Osteoblast (primary cell): ENCODE results near the gene CMIP. TPM values are rescaled to one million over a fixed set of nuclear protein-coding genes. Genes with fewer than 3 reads are reported as not detected.

Source experiments
- DNase-seq: peaks from one replicate; pipeline ENCODE4 v3.0.0; 2011; ENCODE audit warnings: low spot score, mixed read lengths; ENCODE audit not compliant: insufficient read length; ENCODE audit errors: missing footprints
- H2AFZ ChIP-seq: 2 replicates; pipeline ENCODE4 v1.6.0; 2011; ENCODE audit warnings: mild to moderate bottlenecking, low read length
- H3K27ac ChIP-seq: 2 replicates; pipeline ENCODE4 v1.5.1; 2011; ENCODE audit warnings: mild to moderate bottlenecking, low read depth, low read length, moderate library complexity
- H3K27me3 ChIP-seq: 2 replicates; pipeline ENCODE4 v1.6.0; 2012; ENCODE audit warnings: mild to moderate bottlenecking, control low read depth, inconsistent platforms, low read length, moderate library complexity; ENCODE audit not compliant: insufficient read depth
- H3K36me3 ChIP-seq: 2 replicates; pipeline ENCODE4 v1.5.1; 2011; ENCODE audit warnings: mild to moderate bottlenecking, low read length, control low read depth, moderate library complexity; ENCODE audit not compliant: insufficient read depth
- H3K4me1 ChIP-seq: 2 replicates; pipeline ENCODE4 v1.5.1; 2011; ENCODE audit warnings: mild to moderate bottlenecking, low read length, control low read depth, moderate library complexity; ENCODE audit not compliant: insufficient read depth
- H3K4me2 ChIP-seq: 2 replicates; pipeline ENCODE4 v1.6.0; 2011; ENCODE audit warnings: mild to moderate bottlenecking, low read length; ENCODE audit not compliant: insufficient read depth
- H3K4me3 ChIP-seq: fragments of 200-600 bp; sonication (generic); 3 replicates; pipeline ENCODE4 v1.5.1; 2012; ENCODE audit warnings: mild to moderate bottlenecking, low read length, inconsistent platforms; ENCODE audit not compliant: insufficient read depth
- H3K79me2 ChIP-seq: 2 replicates; pipeline ENCODE4 v1.6.0; 2012; ENCODE audit warnings: mild to moderate bottlenecking, low read length, control low read depth, inconsistent platforms; ENCODE audit not compliant: insufficient read depth
- H3K9me3 ChIP-seq: 2 replicates; pipeline ENCODE4 v1.5.1; 2011; ENCODE audit warnings: low read depth, low read length, control low read depth
- H4K20me1 ChIP-seq: 2 replicates; pipeline ENCODE4 v1.6.0; 2012; ENCODE audit warnings: mild to moderate bottlenecking, low read length, control low read depth; ENCODE audit not compliant: insufficient read depth
- total RNA-seq: library from RNA; depleted of rRNA; stranded (reverse); fragments of >200 nt; gene quantifications from 2 replicates; pipeline ENCODE4 v1.2.3, GENCODE V29; 2012
- TF ChIP-seq, protein P1 (sequence below): IDR thresholded peaks from 2 replicates; pipeline ENCODE4 v1.5.1; 2011; ENCODE audit warnings: mild to moderate bottlenecking, low read depth, low read length, moderate library complexity; ENCODE audit errors: extremely low read depth

Gene CMIP
- total RNA-seq, 1 donor: 8.3 TPM

DNA sequence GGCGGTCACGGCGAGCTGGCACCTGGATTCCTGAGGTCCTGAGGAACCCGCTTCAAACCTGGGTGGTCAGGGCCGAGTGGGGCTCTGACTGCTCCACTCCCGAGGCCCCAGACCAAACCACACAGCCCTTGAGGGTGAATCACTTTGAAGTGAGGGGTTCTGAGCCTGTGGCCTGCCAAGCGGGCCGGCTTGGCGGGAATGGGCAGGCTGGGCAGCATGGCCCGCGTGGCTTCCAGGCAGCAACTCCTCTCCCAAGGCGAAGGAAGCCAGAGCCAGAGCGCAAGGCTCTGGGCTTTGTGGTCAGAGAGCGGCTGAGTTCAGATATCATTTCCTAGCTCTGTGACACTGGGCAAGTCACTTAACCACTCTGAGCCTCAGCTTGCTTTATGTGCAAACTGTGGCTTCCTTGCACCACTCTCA, 42.7 kb downstream of the CMIP start:
- Histone ChIP-seq H3K27me3 (no peaks in the 10 kb centered on the region), H3K79me2 (peaks cover 63% of the 10 kb centered on the region), H3K4me3 (no peak overlapping the region), H4K20me1 (peaks cover 70% of the 10 kb centered on the region), H3K4me1 (peaks cover 34% of the 10 kb centered on the region), H3K9me3 (no peaks in the 10 kb centered on the region), H3K36me3 (no peaks in the 10 kb centered on the region), H3K4me2 (peak overlapping the region; percentile 37), H2AFZ (no peak overlapping the region), H3K27ac (peak overlapping the region; percentile 68)
- peak; percentile 84 for DNase-seq
- TF ChIP-seq, protein P1, sequence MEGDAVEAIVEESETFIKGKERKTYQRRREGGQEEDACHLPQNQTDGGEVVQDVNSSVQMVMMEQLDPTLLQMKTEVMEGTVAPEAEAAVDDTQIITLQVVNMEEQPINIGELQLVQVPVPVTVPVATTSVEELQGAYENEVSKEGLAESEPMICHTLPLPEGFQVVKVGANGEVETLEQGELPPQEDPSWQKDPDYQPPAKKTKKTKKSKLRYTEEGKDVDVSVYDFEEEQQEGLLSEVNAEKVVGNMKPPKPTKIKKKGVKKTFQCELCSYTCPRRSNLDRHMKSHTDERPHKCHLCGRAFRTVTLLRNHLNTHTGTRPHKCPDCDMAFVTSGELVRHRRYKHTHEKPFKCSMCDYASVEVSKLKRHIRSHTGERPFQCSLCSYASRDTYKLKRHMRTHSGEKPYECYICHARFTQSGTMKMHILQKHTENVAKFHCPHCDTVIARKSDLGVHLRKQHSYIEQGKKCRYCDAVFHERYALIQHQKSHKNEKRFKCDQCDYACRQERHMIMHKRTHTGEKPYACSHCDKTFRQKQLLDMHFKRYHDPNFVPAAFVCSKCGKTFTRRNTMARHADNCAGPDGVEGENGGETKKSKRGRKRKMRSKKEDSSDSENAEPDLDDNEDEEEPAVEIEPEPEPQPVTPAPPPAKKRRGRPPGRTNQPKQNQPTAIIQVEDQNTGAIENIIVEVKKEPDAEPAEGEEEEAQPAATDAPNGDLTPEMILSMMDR: no peak

DNA sequence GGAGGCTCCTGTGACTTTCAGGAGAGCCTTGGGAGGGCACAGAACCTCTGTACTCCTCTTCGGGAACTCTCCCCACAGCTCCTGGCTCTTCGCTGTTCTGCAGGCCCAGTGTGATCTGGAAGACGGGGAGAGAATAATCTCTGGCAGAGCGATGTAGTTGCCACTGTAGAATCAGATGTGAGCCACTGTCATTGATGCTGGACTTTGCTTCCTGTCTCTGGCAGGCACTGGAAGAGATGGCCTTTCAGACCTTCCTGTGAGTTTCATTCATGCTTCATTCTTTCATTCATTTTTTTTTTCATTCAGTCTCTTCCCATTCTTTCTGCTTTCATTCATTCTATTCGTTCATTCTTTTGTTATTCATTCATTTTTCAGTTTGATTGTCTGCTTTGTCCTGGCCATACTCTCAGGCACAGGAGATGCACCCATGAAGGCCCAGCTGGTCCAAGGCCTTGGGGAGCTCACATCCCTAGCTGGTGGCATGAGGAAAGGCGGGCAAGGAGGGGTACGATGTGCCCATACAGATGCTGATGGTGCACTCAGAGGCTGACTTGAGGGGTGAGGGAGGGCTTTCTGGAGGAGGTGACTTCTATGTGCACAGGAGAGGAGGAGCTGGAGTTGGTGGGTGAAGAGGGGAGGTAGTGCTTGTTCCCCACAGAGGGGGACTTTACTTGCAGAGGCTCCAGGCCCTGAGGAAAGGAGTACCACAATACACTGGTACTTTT, 44.2 kb downstream of the CMIP start:
- TF ChIP-seq, protein P1: no peak
- H3K36me3 ChIP-seq: no peaks in the 10 kb centered on the region
- peaks cover 71% of the 10 kb centered on the region for H4K20me1 ChIP-seq
- H3K79me2 ChIP-seq: peaks cover 57% of the 10 kb centered on the region
- H3K9me3 ChIP-seq: no peaks in the 10 kb centered on the region
- H3K4me1 ChIP-seq: peaks cover 32% of the 10 kb centered on the region
- no peak overlapping the region for H3K4me3 ChIP-seq
- H3K27me3 ChIP-seq: no peaks in the 10 kb centered on the region
- no peak overlapping the region for H3K4me2 ChIP-seq
- DNase-seq: peak; percentile 80
- H2AFZ ChIP-seq: no peak overlapping the region
- H3K27ac ChIP-seq: no peak overlapping the region

DNA sequence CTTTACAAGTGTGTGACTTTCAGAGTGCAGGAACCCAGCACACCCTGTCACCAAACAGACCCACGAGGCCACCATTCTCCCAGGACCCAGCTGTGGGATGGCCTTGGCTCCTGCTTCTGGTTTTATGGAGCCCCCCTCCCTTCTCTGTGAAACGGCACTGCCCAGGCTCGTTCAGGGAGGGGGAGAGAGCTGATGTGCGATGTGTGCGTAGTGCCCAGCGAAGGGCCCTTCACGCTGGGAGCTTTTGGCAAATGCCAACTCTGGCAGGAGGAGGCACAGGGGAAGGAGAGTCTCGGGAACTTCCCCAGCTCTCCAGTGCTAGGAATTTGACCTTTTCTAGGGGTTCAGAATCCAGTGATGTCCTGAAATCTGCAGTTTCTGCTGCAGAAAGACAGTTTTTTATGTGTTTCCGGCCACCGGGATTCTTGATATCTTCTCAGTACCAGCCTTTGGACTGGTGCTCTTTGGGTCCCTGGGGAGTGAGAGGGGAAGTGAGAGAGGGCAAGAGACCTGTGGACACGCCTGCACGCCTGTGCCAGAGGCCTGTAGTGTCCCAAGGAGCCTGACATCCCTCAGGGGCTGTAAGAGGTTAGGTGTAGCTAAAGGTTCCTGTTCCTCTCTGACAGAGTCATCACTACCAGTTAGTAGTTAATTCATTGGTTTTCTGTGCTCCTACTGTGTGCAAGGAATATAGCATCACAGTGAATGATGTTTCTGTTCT, 45.1 kb downstream of the CMIP start:
- no peak overlapping the region for H2AFZ ChIP-seq
- H3K4me3 ChIP-seq: no peak overlapping the region
- H3K79me2 ChIP-seq: peaks cover 49% of the 10 kb centered on the region
- H3K4me2 ChIP-seq: no peak overlapping the region
- TF ChIP-seq, protein P1: no peak
- H3K4me1 ChIP-seq: peaks cover 36% of the 10 kb centered on the region
- H3K36me3 ChIP-seq: peaks cover under 1% of the 10 kb centered on the region
- peaks cover 75% of the 10 kb centered on the region for H4K20me1 ChIP-seq
- peak; percentile 64 for DNase-seq
- no peaks in the 10 kb centered on the region for H3K27me3 ChIP-seq
- H3K27ac ChIP-seq: no peak overlapping the region
- no peaks in the 10 kb centered on the region for H3K9me3 ChIP-seq

DNA sequence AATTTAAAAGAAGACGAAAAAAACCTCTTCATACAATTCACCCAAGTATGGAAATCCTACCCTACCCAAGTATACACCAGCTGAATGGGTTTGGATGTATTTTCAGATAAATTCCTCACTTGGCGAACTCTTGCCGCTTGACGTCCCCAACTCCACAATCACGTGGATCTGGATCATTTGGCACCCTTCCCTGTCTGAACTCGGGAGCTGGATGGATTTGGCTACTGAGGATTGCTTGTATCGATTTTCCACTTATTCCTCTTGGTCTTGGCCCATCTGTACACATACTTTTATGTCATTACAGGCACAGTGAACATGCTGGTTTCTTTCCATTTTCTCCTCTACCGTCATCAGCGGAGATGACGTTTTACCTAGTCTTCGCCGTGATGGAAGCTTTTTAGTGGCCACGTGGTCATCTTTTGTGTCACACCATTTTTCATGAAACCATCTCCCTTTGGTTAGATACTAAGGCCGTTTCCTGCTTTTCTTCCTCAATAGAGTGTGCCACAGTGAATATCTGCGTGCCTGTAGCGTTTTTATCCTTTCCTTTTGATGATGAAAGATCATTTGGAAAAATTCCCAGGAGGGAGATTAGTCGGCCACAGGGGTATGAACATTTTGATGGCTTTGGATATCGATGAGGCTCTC, 47.1 kb downstream of the CMIP start:
- H3K27me3 ChIP-seq: no peaks in the 10 kb centered on the region
- TF ChIP-seq, protein P1: no peak
- H3K9me3 ChIP-seq: no peaks in the 10 kb centered on the region
- peaks cover 55% of the 10 kb centered on the region for H3K79me2 ChIP-seq
- H3K4me2 ChIP-seq: no peak overlapping the region
- no peak overlapping the region for H2AFZ ChIP-seq
- H3K36me3 ChIP-seq: peaks cover 3% of the 10 kb centered on the region
- no peak overlapping the region for H3K27ac ChIP-seq
- peak; percentile 49 for DNase-seq
- no peak overlapping the region for H3K4me3 ChIP-seq
- peaks cover 21% of the 10 kb centered on the region for H3K4me1 ChIP-seq
- peaks cover 77% of the 10 kb centered on the region for H4K20me1 ChIP-seq
